ENCODE measurements around the gene NAA80. TPM values are rescaled to one million over a fixed set of nuclear protein-coding genes. Genes with fewer than 3 reads are reported as not detected.

NAA80 gene
- total RNA-seq, 1 experiment from 2014 or later, result 6.0 TPM

- Histone ChIP-seq H3K56ac (ENCODE audit: insufficient read length, low read depth, low read length) (no peak overlapping the region), H3K9me3 (ENCODE audit: control insufficient read depth, low read depth, low read length) (no peaks in the 10 kb centered on the region), H3T11ph (ENCODE audit: low read length) (no peak overlapping the region), H4K91ac (ENCODE audit: insufficient read length, low read depth, low read length) (no peak overlapping the region), H4K20me1 (ENCODE audit: control insufficient read depth, insufficient read depth, insufficient read length) (peaks cover 2% of the 10 kb centered on the region), H4K5ac (ENCODE audit: insufficient read length, low read depth, low read length) (no peak overlapping the region), H3K14ac (ENCODE audit: insufficient read depth, low read length) (no peak overlapping the region), H3K27me3 (ENCODE audit: insufficient read depth, low read length) (no peaks in the 10 kb centered on the region), H3K23me2 (ENCODE audit: insufficient read length, low read depth, low read length, poor library complexity, severe bottlenecking) (no peaks in the 10 kb centered on the region), H2AFZ (ENCODE audit: low read length) (no peak overlapping the region), H3K4me1 (ENCODE audit: insufficient read depth, low read length) (no peaks in the 10 kb centered on the region), H2BK5ac (ENCODE audit: insufficient read length, low read length) (no peak overlapping the region), H2BK20ac (ENCODE audit: low read depth, low read length, poor library complexity, severe bottlenecking) (no peak overlapping the region), H3K4ac (ENCODE audit: low read depth, low read length) (no peak overlapping the region), H2BK120ac (ENCODE audit: low read depth, low read length, poor library complexity, severe bottlenecking) (no peak overlapping the region), H3K23ac (ENCODE audit: insufficient read length, low read depth, low read length) (no peak overlapping the region), H2BK15ac (ENCODE audit: low read depth, low read length) (no peak overlapping the region), H3K9ac (ENCODE audit: extremely low read depth, insufficient read length, low read length) (no peak overlapping the region), H3K79me1 (ENCODE audit: insufficient read depth, low read depth, low read length, poor library complexity, severe bottlenecking) (no peaks in the 10 kb centered on the region), H3K4me2 (ENCODE audit: insufficient read depth, insufficient read length, low read length) (no peak overlapping the region), H3K27ac (ENCODE audit: insufficient read length, low read depth, low read length) (no peak overlapping the region), H2AK5ac (ENCODE audit: insufficient read length, low read length) (no peak overlapping the region), H2BK12ac (ENCODE audit: insufficient read length, low read depth, low read length) (no peak overlapping the region), H3K79me2 (ENCODE audit: insufficient read depth, low read length) (no peaks in the 10 kb centered on the region), H4K8ac (replicated peaks; ENCODE audit: insufficient read length, low read depth, low read length) (no peak overlapping the region), H3K18ac (ENCODE audit: insufficient read length, low read depth, low read length) (no peak overlapping the region)
- Mint-ChIP-seq H3K27me3 (ENCODE audit: low read depth) (peaks cover 1% of the 10 kb centered on the region; the same call in 1 of the 2 replicates), H3K4me3 (no peak overlapping the region; a peak in 1 of 5 replicates), H3K9me3 (no peaks in the 10 kb centered on the region), H3K27ac (peak overlapping the region in 2 of 3 experiments; percentile 28 to 81; a peak in 1 of 7 replicates), H3K4me1 (peaks cover 17 to 39% of the 10 kb centered on the region in 2 experiments), H3K36me3 (ENCODE audit: insufficient read depth in 1 of 3, low read depth in 3 of 3) (peaks cover 17 to 38% (median 36%) of the 10 kb centered on the region in 3 experiments; a peak in 6 of 7 replicates)
- WGBS (ENCODE audit: extremely low coverage, insufficient read length, low lambda C conversion rate), result no CpG with 5 or more reads among the region's 17 CpGs
- no peak for TF ChIP-seq CTCF (conservative IDR thresholded peaks at IDR 0.05)
- DNase-seq, result no peak
Measured at GRCh38 chr3:50258029-50258680, 41.0 kb downstream of the NAA80 start.

Data from H9 (cell line).